ENCODE data around the gene MERTK. TPM values are rescaled to one million over a fixed set of nuclear protein-coding genes. Genes with fewer than 3 reads are reported as not detected.

The MERTK gene
- total and polyA plus RNA-seq, 2 of the 13 experiments (the other 11 are each of a cell fraction or from before 2014, with no cell fraction given), result 37.3 to 44.7 TPM

GRCh38 chr2:111932841-111933291 is 34.5 kb downstream of the MERTK start (continued):
- TF ChIP-seq MNT (IDR thresholded peaks at IDR 0.05) (no peak), ARNTL (CRISPR knock-in tag; IDR thresholded peaks at IDR 0.05) (no peak), ZNF34 (CRISPR knock-in tag; IDR thresholded peaks at IDR 0.05; ENCODE audit: borderline replicate concordance) (no peak), FOXA3 (CRISPR knock-in tag; IDR thresholded peaks at IDR 0.05) (peak; percentile 31; the same call in 1 of the 2 replicates), SUZ12 (IDR thresholded peaks at IDR 0.05; ENCODE audit: low read depth, low read length) (no peak), ATF6 (CRISPR knock-in tag; conservative IDR thresholded peaks at IDR 0.05) (no peak), LCORL (IDR thresholded peaks at IDR 0.05) (no peak), LCORL (CRISPR knock-in tag; IDR thresholded peaks at IDR 0.05) (no peak), ZNF639 (CRISPR knock-in tag; conservative IDR thresholded peaks at IDR 0.05) (no peak), ZNF737 (CRISPR knock-in tag; IDR thresholded peaks at IDR 0.05; ENCODE audit: borderline replicate concordance) (no peak), ZFY (CRISPR knock-in tag; IDR thresholded peaks at IDR 0.05) (no peak), SMARCC2 (IDR thresholded peaks at IDR 0.05) (no peak), CEBPZ (IDR thresholded peaks at IDR 0.05; ENCODE audit: low read length) (no peak), NFKBIZ (CRISPR knock-in tag; IDR thresholded peaks at IDR 0.05) (no peak), ZMAT3 (CRISPR knock-in tag; conservative IDR thresholded peaks at IDR 0.05) (no peak), ZNF121 (CRISPR knock-in tag; IDR thresholded peaks at IDR 0.05) (no peak), ZSCAN21 (CRISPR knock-in tag; IDR thresholded peaks at IDR 0.05; ENCODE audit: borderline replicate concordance) (no peak), ZNF557 (CRISPR knock-in tag; IDR thresholded peaks at IDR 0.05) (no peak), HOXA3 (CRISPR knock-in tag; IDR thresholded peaks at IDR 0.05) (0 out of 2 replicates have a peak, but pooled peaks have one; percentile 15), KLF9 (CRISPR knock-in tag; IDR thresholded peaks at IDR 0.05; ENCODE audit: low read depth) (no peak), ZNF232 (CRISPR knock-in tag; IDR thresholded peaks at IDR 0.05; ENCODE audit: borderline replicate concordance) (no peak), ZBTB14 (CRISPR knock-in tag; IDR thresholded peaks at IDR 0.05) (no peak), ZC3H4 (CRISPR knock-in tag; IDR thresholded peaks at IDR 0.05; ENCODE audit: borderline replicate concordance) (no peak), PAF1 (CRISPR knock-in tag; IDR thresholded peaks at IDR 0.05) (no peak)
